ENCODE results near the gene SYDE2. TPM values are rescaled to one million over a fixed set of nuclear protein-coding genes. Genes with fewer than 3 reads are reported as not detected.
A peak's percentile ranks its signal among the peaks of the same experiment; 100 is the strongest.

Gene SYDE2
- total and polyA plus RNA-seq, 3 experiments from 2014 or later, result 1.7 to 3.3 (median 2.8) TPM

- peak overlapping the region in 1 of 7 donors; percentile 100 for H3K4me3 Mint-ChIP-seq
- peaks cover 14% of the 10 kb centered on the region for H3K4me1 ChIP-seq (ENCODE audit: insufficient read depth, low read length)
- no peak overlapping the region for H3K27ac ChIP-seq (ENCODE audit: low read depth, low read length)
- CTCF ChIA-PET, result no interaction called here
- H3K27ac Mint-ChIP-seq, result no peak overlapping the region
- H3K27me3 ChIP-seq (ENCODE audit: insufficient read depth, low read length, poor library complexity, severe bottlenecking), result peaks cover 7% of the 10 kb centered on the region
- peaks cover 22 to 34% of the 10 kb centered on the region in 2 donors for H3K27me3 Mint-ChIP-seq
- no peaks in the 10 kb centered on the region for H3K36me3 ChIP-seq (ENCODE audit: insufficient read depth, low read length)
- peaks cover 20 to 26% (median 25%) of the 10 kb centered on the region in 3 donors for H3K4me1 Mint-ChIP-seq
- no peaks in the 10 kb centered on the region for H3K9me3 ChIP-seq (ENCODE audit: low read length)
- no peak for DNase-seq
- POLR2A ChIA-PET, result no interaction called here
- no peak overlapping the region for H3K4me3 ChIP-seq (ENCODE audit: low read length)
- H3K9me3 Mint-ChIP-seq, result no peaks in the 10 kb centered on the region
- peaks cover 0 to 9% (median 0%) of the 10 kb centered on the region in 3 donors for H3K36me3 Mint-ChIP-seq
Observed at GRCh38 chr1:85203573-85204171, 2.9 kb upstream of the SYDE2 start.

- peaks cover 22 to 35% (median 33%) of the 10 kb centered on the region in 3 donors for H3K4me1 Mint-ChIP-seq
- Histone ChIP-seq H3K36me3 (ENCODE audit: insufficient read depth, low read length) (no peaks in the 10 kb centered on the region), H3K9me3 (ENCODE audit: low read length) (no peaks in the 10 kb centered on the region), H3K27me3 (ENCODE audit: insufficient read depth, low read length, poor library complexity, severe bottlenecking) (peaks cover 7% of the 10 kb centered on the region), H3K4me3 (ENCODE audit: low read length) (no peak overlapping the region), H3K4me1 (ENCODE audit: insufficient read depth, low read length) (peaks cover 14% of the 10 kb centered on the region), H3K27ac (ENCODE audit: low read depth, low read length) (no peak overlapping the region)
- peaks cover 0 to 9% (median 0%) of the 10 kb centered on the region in 3 donors for H3K36me3 Mint-ChIP-seq
- H3K9me3 Mint-ChIP-seq, result no peaks in the 10 kb centered on the region
- DNase-seq, result no peak
- H3K4me3 Mint-ChIP-seq, result peak overlapping the region in 1 of 7 donors; percentile 100
- ChIA-PET CTCF (no interaction called here), POLR2A (no interaction called here)
- H3K27ac Mint-ChIP-seq, result peak overlapping the region in 2 of 8 donors; percentile 33 to 96
- peaks cover 18 to 26% of the 10 kb centered on the region in 2 donors for H3K27me3 Mint-ChIP-seq
Observed at GRCh38 chr1:85202864-85203255, 2.0 kb upstream of the SYDE2 start.

GRCh38 chr1:85202092-85202863, 1.5 kb upstream of the SYDE2 start:
- Mint-ChIP-seq H3K4me3 (peak overlapping the region; percentile 98 to 100 (median 99)), H3K36me3 (peaks cover 0 to 9% (median 0%) of the 10 kb centered on the region in 3 donors), H3K27ac (peak overlapping the region; percentile 96 to 99 (median 98)), H3K9me3 (no peaks in the 10 kb centered on the region), H3K4me1 (peaks cover 22 to 38% (median 35%) of the 10 kb centered on the region in 3 donors), H3K27me3 (peaks cover 14 to 20% of the 10 kb centered on the region in 2 donors)
- DNase-seq, result no peak
- CTCF ChIA-PET, result interaction anchor here (1.2 to 2.7 kb wide), 3 partner anchors 21 to 74 kb away, joined by 3 to 10 read pairs (median 4); partner anchors contain the start of genes BCL10 and C1orf52
- Histone ChIP-seq H3K36me3 (ENCODE audit: insufficient read depth, low read length) (no peaks in the 10 kb centered on the region), H3K27ac (ENCODE audit: low read depth, low read length) (peak overlapping the region; percentile 86), H3K27me3 (ENCODE audit: insufficient read depth, low read length, poor library complexity, severe bottlenecking) (peaks cover 4% of the 10 kb centered on the region), H3K4me1 (ENCODE audit: insufficient read depth, low read length) (peaks cover 14% of the 10 kb centered on the region), H3K9me3 (ENCODE audit: low read length) (no peaks in the 10 kb centered on the region), H3K4me3 (ENCODE audit: low read length) (peak overlapping the region; percentile 82)
- POLR2A ChIA-PET, result interaction anchor here (1.0 to 1.1 kb wide), 2 partner anchors 56 to 74 kb away, joined by 6 read pairs; partner anchors contain the start of gene BCL10

- Mint-ChIP-seq H3K4me3 (peak overlapping the region; percentile 98 to 100 (median 99)), H3K36me3 (peaks cover 0 to 9% (median 0%) of the 10 kb centered on the region in 3 donors), H3K4me1 (peaks cover 24 to 43% (median 38%) of the 10 kb centered on the region in 3 donors), H3K27ac (peak overlapping the region; percentile 96 to 99 (median 98)), H3K9me3 (no peaks in the 10 kb centered on the region), H3K27me3 (peaks cover 12 to 14% of the 10 kb centered on the region in 2 donors)
- Histone ChIP-seq H3K27me3 (ENCODE audit: insufficient read depth, low read length, poor library complexity, severe bottlenecking) (no peaks in the 10 kb centered on the region), H3K9me3 (ENCODE audit: low read length) (no peaks in the 10 kb centered on the region), H3K36me3 (ENCODE audit: insufficient read depth, low read length) (no peaks in the 10 kb centered on the region), H3K4me3 (ENCODE audit: low read length) (peak overlapping the region; percentile 82), H3K4me1 (ENCODE audit: insufficient read depth, low read length) (peaks cover 14% of the 10 kb centered on the region), H3K27ac (ENCODE audit: low read depth, low read length) (peak overlapping the region; percentile 86)
- CTCF ChIA-PET, result interaction anchor here (1.2 to 2.7 kb wide), 4 partner anchors 12 to 75 kb away, joined by 3 to 10 read pairs (median 4); partner anchors contain the start of genes BCL10 and C1orf52
- peak; percentile 48 to 91 (median 81) for DNase-seq
- POLR2A ChIA-PET, result interaction anchor here (0.5 to 2.1 kb wide), 5 partner anchors 22 to 75 kb away, joined by 3 to 6 read pairs (median 6); partner anchors contain the start of genes BCL10 and C1orf52
Observed at GRCh38 chr1:85201340-85202091, 700 bp upstream of the SYDE2 start.

GRCh38 chr1:85199667-85200462, 951 bp downstream of the SYDE2 start:
- H3K36me3 ChIP-seq (ENCODE audit: insufficient read depth, low read length), result no peaks in the 10 kb centered on the region
- H3K27me3 ChIP-seq (ENCODE audit: insufficient read depth, low read length, poor library complexity, severe bottlenecking), result no peaks in the 10 kb centered on the region
- Mint-ChIP-seq H3K27ac (peak overlapping the region in 7 of 8 donors; percentile 36 to 85 (median 70)), H3K9me3 (no peaks in the 10 kb centered on the region), H3K36me3 (peaks cover 0 to 9% (median 0%) of the 10 kb centered on the region in 3 donors), H3K4me3 (peak overlapping the region; percentile 86 to 91 (median 87)), H3K4me1 (peaks cover 24 to 56% (median 38%) of the 10 kb centered on the region in 3 donors), H3K27me3 (peaks cover 4 to 13% of the 10 kb centered on the region in 2 donors)
- H3K27ac ChIP-seq (ENCODE audit: low read depth, low read length), result peak overlapping the region; percentile 86
- ChIA-PET POLR2A (interaction anchor here (1.0 to 2.1 kb wide), 3 partner anchors 21 to 77 kb away, joined by 4 to 6 read pairs (median 4); partner anchors contain the start of genes BCL10 and C1orf52), CTCF (interaction anchor here (1.0 to 2.7 kb wide), 5 partner anchors 10 to 255 kb away, joined by 3 to 10 read pairs (median 4); partner anchors contain the start of gene C1orf52)
- DNase-seq, result no peak
- H3K9me3 ChIP-seq (ENCODE audit: low read length), result no peaks in the 10 kb centered on the region
- H3K4me3 ChIP-seq (ENCODE audit: low read length), result peak overlapping the region; percentile 82
- peaks cover 14% of the 10 kb centered on the region for H3K4me1 ChIP-seq (ENCODE audit: insufficient read depth, low read length)

GRCh38 chr1:85198864-85199263, 2.0 kb downstream of the SYDE2 start:
- Mint-ChIP-seq H3K4me3 (peak overlapping the region in 4 of 7 donors; percentile 18 to 91 (median 86)), H3K9me3 (no peaks in the 10 kb centered on the region), H3K4me1 (peaks cover 24 to 56% (median 38%) of the 10 kb centered on the region in 3 donors), H3K27ac (no peak overlapping the region), H3K27me3 (peaks cover 0 to 10% of the 10 kb centered on the region in 2 donors), H3K36me3 (peaks cover 0 to 9% (median 0%) of the 10 kb centered on the region in 3 donors)
- CTCF ChIA-PET, result interaction anchor here (1.0 kb wide), 1 partner anchor 61 kb away, joined by 3 read pairs; the partner anchor contains the start of gene C1orf52
- no peaks in the 10 kb centered on the region for H3K9me3 ChIP-seq (ENCODE audit: low read length)
- H3K4me3 ChIP-seq (ENCODE audit: low read length), result no peak overlapping the region
- H3K4me1 ChIP-seq (ENCODE audit: insufficient read depth, low read length), result peaks cover 14% of the 10 kb centered on the region
- POLR2A ChIA-PET, result no interaction called here
- peak overlapping the region; percentile 19 for H3K27ac ChIP-seq (ENCODE audit: low read depth, low read length)
- no peak for DNase-seq
- H3K27me3 ChIP-seq (ENCODE audit: insufficient read depth, low read length, poor library complexity, severe bottlenecking), result no peaks in the 10 kb centered on the region
- H3K36me3 ChIP-seq (ENCODE audit: insufficient read depth, low read length), result no peaks in the 10 kb centered on the region

- Mint-ChIP-seq H3K9me3 (no peaks in the 10 kb centered on the region), H3K27me3 (peaks cover 0 to 2% of the 10 kb centered on the region in 2 donors), H3K27ac (peak overlapping the region in 1 of 8 donors; percentile 46), H3K4me1 (peaks cover 16 to 54% (median 30%) of the 10 kb centered on the region in 3 donors), H3K4me3 (no peak overlapping the region), H3K36me3 (peaks cover 0 to 4% (median 0%) of the 10 kb centered on the region in 3 donors)
- Histone ChIP-seq H3K27me3 (ENCODE audit: insufficient read depth, low read length, poor library complexity, severe bottlenecking) (no peaks in the 10 kb centered on the region), H3K36me3 (ENCODE audit: insufficient read depth, low read length) (no peaks in the 10 kb centered on the region), H3K4me1 (ENCODE audit: insufficient read depth, low read length) (peaks cover 7% of the 10 kb centered on the region), H3K9me3 (ENCODE audit: low read length) (no peaks in the 10 kb centered on the region), H3K4me3 (ENCODE audit: low read length) (no peak overlapping the region), H3K27ac (ENCODE audit: low read depth, low read length) (no peak overlapping the region)
- DNase-seq, result no peak
- ChIA-PET CTCF (no interaction called here), POLR2A (no interaction called here)
Observed at GRCh38 chr1:85196358-85196757, 4.5 kb downstream of the SYDE2 start.

All from CD8-positive, alpha-beta memory T cell (primary cell).